Pancreas (tissue), 10 donors: Measurements from ENCODE around the gene PYCR2. TPM values are rescaled to one million over a fixed set of nuclear protein-coding genes. Genes with fewer than 3 reads are reported as not detected.

Source experiments
- ATAC-seq, 4 donors: fragments of 200-7000 bp; cut with Tn5 transposase; one replicate each; pipeline versions ENCODE4 v1.8.0 to v1.9.1; 2020; ENCODE audit warnings: mild to moderate bottlenecking in 4 of 4, moderate library complexity in 4 of 4
- DNase-seq, 6 donors: peaks; one replicate each; pipeline ENCODE4 v3.0.0-alpha.2; 2020
- FAIRE-seq: peaks from 2 replicates; lab custom pipeline; 2012; peaks lifted over from hg19 to GRCh38; lab: Jason Lieb, UNC
- H3K27ac ChIP-seq, 4 donors: fragments of 200-600 bp; sonication (generic); 1 replicate in 3 of 4; 2 replicates in 1 of 4; pipeline versions ENCODE4 v1.5.0 to v1.8.0; 2020
- H3K27me3 ChIP-seq, 4 donors: fragments of 200-600 bp; one replicate each; pipeline ENCODE4 v1.8.0; 2021
- H3K36me3 ChIP-seq, 3 donors: fragments of 200-600 bp; sonication (generic) in 1 of 3; one replicate each; pipeline versions ENCODE4 v1.5.0 to v1.8.0; 2020 to 2021
- H3K4me1 ChIP-seq, 3 donors: fragments of 200-600 bp; one replicate each; pipeline ENCODE4 v1.8.0; 2021
- H3K4me3 ChIP-seq, 4 donors: fragments of 200-600 bp; sonication (generic) in 2 of 4; one replicate each; pipeline versions ENCODE4 v1.5.0 to v1.8.0; 2020 to 2021
- H3K9me3 ChIP-seq, 4 donors: fragments of 200-600 bp; one replicate each; pipeline ENCODE4 v1.8.0; 2021
- CTCF ChIP-seq, 4 donors: fragments of 200-600 bp; sonication (generic) in 3 of 4; IDR thresholded peaks; one replicate each; pipeline versions ENCODE4 v1.5.0 to v1.8.0; 2021; ENCODE audit warnings: antibody characterized with exemption in 4 of 4
- WGBS, 2 donors: extraction: QIAGEN DNeasy Blood & Tissue Kit; methylation state at CpG; one replicate each; pipeline ENCODE4 v1.1.7; 2013; 5-methylcytosine and 5-hydroxymethylcytosine counted together
- intact Hi-C, 3 donors: fragments of 100-400 bp; cut with DNase I; formaldehyde crosslinking; loops; one replicate each; pipeline versions ENCODE4 v1.11.1 to v1.14.2; 2022
- polyA plus RNA-seq, 2 donors: library from polyadenylated mRNA; stranded (reverse); fragments of 200-250 nt; gene quantifications; one replicate each; pipeline ENCODE4 v1.2.3, GENCODE V29; 2013
- total RNA-seq, 6 donors: library from RNA; stranded (reverse); fragmentation: NEBNext Ultra II Directional in 4 of 6; extraction: Animal tissue kit (Norgen Biotek cat#: 25700) in 4 of 6; gene quantifications; one replicate each; pipeline versions ENCODE4 v1.2.1 to v1.2.4, GENCODE V29; 2021 to 2023
- donor health status: healthy with polysubstance abuse.
- donor health status: DM: no; HTN: no; CAD: no; lungs with moderate emphysema.
- donor health status: DM: no; HTN: no; CAD: no.
- donor health status: control.
- donor health status: control.
- donor health status: Bipolar disorder and iron deficiency.
- donor health status: DM: yes; HTN: yes; CAD: no.
- donor health status: DM: no; HTN: no; CAD: no.
- donor health status: DM: no; HTN: no; CAD: no.
- donor health status: DM: yes; HTN: yes; CAD: no.

PYCR2 gene
- total and polyA plus RNA-seq, 8 donors, result 21.3 to 88.9 (median 34.7) TPM

DNA sequence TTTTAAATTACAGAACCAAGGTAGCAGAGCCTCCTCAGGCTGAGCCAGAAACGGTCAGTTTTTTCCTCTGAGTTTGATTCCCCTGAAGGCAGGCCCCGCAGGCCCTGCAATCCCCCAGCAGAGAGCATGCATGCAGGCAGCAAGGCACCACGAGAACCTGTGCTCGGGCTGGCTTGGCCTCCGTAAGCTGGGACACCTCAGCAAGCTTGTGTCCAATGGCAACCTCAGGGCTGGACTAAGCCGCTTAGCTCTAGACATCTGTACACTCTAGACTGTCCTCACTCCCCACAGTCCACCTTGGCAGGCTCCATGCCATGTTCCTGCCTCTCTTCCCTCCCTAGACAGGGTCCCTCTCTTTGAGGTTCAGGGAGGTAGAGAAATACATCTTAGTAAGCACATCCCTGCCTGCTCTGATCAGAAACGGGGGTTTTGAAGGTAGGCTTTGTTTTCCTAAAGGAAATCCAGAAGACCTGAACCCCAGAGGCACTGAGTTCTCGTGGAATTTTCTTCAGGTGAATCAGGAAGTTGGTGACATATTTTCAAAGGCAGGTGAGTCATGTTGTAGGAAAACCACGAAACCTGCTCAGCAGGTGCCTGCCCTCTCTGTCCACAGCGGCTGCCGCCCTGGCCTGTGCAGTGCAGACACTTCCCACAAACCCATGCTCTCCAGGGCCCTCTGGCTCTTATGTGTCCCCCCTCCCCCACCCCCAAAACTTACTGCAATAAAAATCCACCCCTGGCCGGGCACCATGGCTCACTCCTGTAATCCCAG, 48.8 kb downstream of the PYCR2 start:
- Histone ChIP-seq H3K4me1 (peaks cover 37 to 62% (median 50%) of the 10 kb centered on the region in 3 donors), H3K27me3 (no peaks in the 10 kb centered on the region), H3K27ac (peak overlapping the region; percentile 73 to 89 (median 86)), H3K9me3 (no peaks in the 10 kb centered on the region), H3K36me3 (peaks cover 4 to 40% (median 15%) of the 10 kb centered on the region in 3 donors), H3K4me3 (no peak overlapping the region)
- TF ChIP-seq CTCF (IDR thresholded peaks at IDR 0.05), result no peak
- DNase-seq (peak in 5 of 6 donors; percentile 73 to 84 (median 79)), FAIRE-seq (no peak), ATAC-seq (peak; percentile 76 to 84 (median 78))
- WGBS, 2 donors, result 57 to 60% methylated on average over 12 of the region's 12 CpGs
- intact Hi-C loops, result no loop called here

GRCh38 chr1:225874431-225874830, 49.6 kb downstream of the PYCR2 start:
- ATAC-seq, result no peak
- H3K4me1 ChIP-seq, result peaks cover 32 to 59% (median 42%) of the 10 kb centered on the region in 3 donors
- peaks cover 4 to 47% (median 19%) of the 10 kb centered on the region in 3 donors for H3K36me3 ChIP-seq

GRCh38 chr1:225873281-225873850, 50.7 kb downstream of the PYCR2 start:
- ATAC-seq, result no peak
- H3K4me1 ChIP-seq, result peaks cover 24 to 51% (median 34%) of the 10 kb centered on the region in 3 donors
- H3K36me3 ChIP-seq, result peaks cover 4 to 57% (median 22%) of the 10 kb centered on the region in 3 donors
- H3K9me3 ChIP-seq, result no peaks in the 10 kb centered on the region
- no peak for DNase-seq
- peak overlapping the region in 2 of 4 donors; percentile 85 to 89 for H3K27ac ChIP-seq
- intact Hi-C loops, result no loop called here
- no peak for TF ChIP-seq CTCF (IDR thresholded peaks at IDR 0.05)
- no peak overlapping the region for H3K4me3 ChIP-seq
- FAIRE-seq, result no peak
- WGBS, 2 donors, result 88 to 90% methylated on average over 10 of the region's 10 CpGs
- H3K27me3 ChIP-seq, result no peaks in the 10 kb centered on the region

More at GRCh38 chr1:225874431-225874830, 49.6 kb downstream of the PYCR2 start:
- no peaks in the 10 kb centered on the region for H3K27me3 ChIP-seq
- FAIRE-seq, result no peak
- no peak overlapping the region for H3K4me3 ChIP-seq
- H3K27ac ChIP-seq, result peak overlapping the region in 3 of 4 donors; percentile 85 to 89 (median 86)
- DNase-seq, result peak in 1 of 6 donors; percentile 58
- no peak for TF ChIP-seq CTCF (IDR thresholded peaks at IDR 0.05)
- H3K9me3 ChIP-seq, result no peaks in the 10 kb centered on the region
- 85 to 90% methylated on average over 11 of the region's 11 CpGs for WGBS, 2 donors
- intact Hi-C loops, result no loop called here

- H3K4me1 ChIP-seq, result peaks cover 12 to 39% (median 22%) of the 10 kb centered on the region in 3 donors
- intact Hi-C loops, result no loop called here
- no peak for DNase-seq
- no peak for ATAC-seq
- no peak for TF ChIP-seq CTCF (IDR thresholded peaks at IDR 0.05)
- H3K36me3 ChIP-seq, result peaks cover 4 to 71% (median 32%) of the 10 kb centered on the region in 3 donors
- no peaks in the 10 kb centered on the region for H3K27me3 ChIP-seq
- WGBS, 2 donors, result 70 to 77% methylated on average over 3 of the region's 3 CpGs
- no peak overlapping the region for H3K4me3 ChIP-seq
- no peaks in the 10 kb centered on the region for H3K9me3 ChIP-seq
- no peak for FAIRE-seq
- H3K27ac ChIP-seq, result peak overlapping the region in 3 of 4 donors; percentile 22 to 60 (median 41)
These were observed 52.0 kb downstream of the PYCR2 start for GRCh38 chr1:225872075-225872430.
